Lung (tissue), 12 donors: ENCODE data around the gene CEACAM19. TPM values are rescaled to one million over a fixed set of nuclear protein-coding genes. Genes with fewer than 3 reads are reported as not detected.

ENCODE experiments used
- ATAC-seq: fragments of 200-7000 bp; cut with Tn5 transposase; one replicate; pipeline ENCODE4 v1.9.1; 2020; ENCODE audit warnings: moderate number of reproducible peaks; ENCODE audit not compliant: insufficient read depth, low FRiP score
- DNase-seq, 3 donors: peaks; one replicate each; pipeline ENCODE4 v3.0.0-alpha.2; 2013 to 2017
- H3K27ac ChIP-seq, 2 donors: one replicate each; pipeline ENCODE4 v1.5.1; 2013; ENCODE audit warnings: mild to moderate bottlenecking in 2 of 2, moderate library complexity in 2 of 2, control low read depth in 1 of 2, inconsistent platforms in 1 of 2, low read depth in 1 of 2, low read length in 1 of 2
- H3K27me3 ChIP-seq, 3 donors: one replicate each; pipeline ENCODE4 v1.5.1; 2013; ENCODE audit warnings: low read length in 2 of 3; ENCODE audit not compliant: control insufficient read depth in 3 of 3, insufficient read depth in 3 of 3
- H3K36me3 ChIP-seq, 4 donors: one replicate each; pipeline ENCODE4 v1.5.1; 2013; ENCODE audit warnings: low read length in 4 of 4, mild to moderate bottlenecking in 1 of 4, moderate library complexity in 1 of 4; ENCODE audit not compliant: control insufficient read depth in 4 of 4, insufficient read depth in 4 of 4
- H3K4me1 ChIP-seq, 5 donors: one replicate each; pipeline ENCODE4 v1.5.1; 2013; ENCODE audit warnings: low read length in 5 of 5, mild to moderate bottlenecking in 2 of 5, moderate library complexity in 1 of 5; ENCODE audit not compliant: control insufficient read depth in 5 of 5, insufficient read depth in 5 of 5
- H3K4me3 ChIP-seq: one replicate; pipeline ENCODE4 v1.5.1; 2013; ENCODE audit warnings: mild to moderate bottlenecking, control low read depth, moderate library complexity
- H3K9ac ChIP-seq, 2 donors: one replicate each; pipeline ENCODE4 v1.5.1; 2013; ENCODE audit warnings: low read length in 2 of 2, control low read depth in 1 of 2; ENCODE audit not compliant: insufficient read depth in 1 of 2
- H3K9me3 ChIP-seq, 4 donors: one replicate each; pipeline ENCODE4 v1.5.1; 2013; ENCODE audit warnings: low read length in 3 of 4, mild to moderate bottlenecking in 1 of 4, moderate library complexity in 1 of 4; ENCODE audit not compliant: control insufficient read depth in 4 of 4, insufficient read depth in 3 of 4
- CTCF ChIP-seq: IDR thresholded peaks from 2 replicates; pipeline ENCODE4 v1.5.1; 2012; ENCODE audit warnings: mild to moderate bottlenecking; ENCODE audit errors: control extremely low read depth, extremely low read depth
- WGBS, 2 donors: extraction: QIAGEN DNeasy Blood & Tissue Kit; methylation state at CpG; one replicate each; pipeline ENCODE4 v1.1.7; 2013; 5-methylcytosine and 5-hydroxymethylcytosine counted together
- polyA plus RNA-seq, 2 donors: library from polyadenylated mRNA; stranded (reverse); fragments of 200-250 nt; gene quantifications; one replicate each; pipeline ENCODE4 v1.2.1, GENCODE V29; 2013
- total RNA-seq, 2 donors: library from RNA; depleted of rRNA in 1 of 2; stranded (reverse); fragments of >200 nt in 1 of 2; gene quantifications; one replicate each; pipeline ENCODE4 v1.2.1, GENCODE V29; 2014 to 2021
- donor health status: control.
- donor health status: control.
- donor health status: Bipolar disorder and iron deficiency.
- donor health status: healthy.
- donor health status: DM: yes; HTN: yes; CAD: no.

The CEACAM19 gene
- total and polyA plus RNA-seq, 4 donors, result 2.3 to 8.3 (median 4.4) TPM

GRCh38 chr19:44663996-44664395 is 7.3 kb upstream of the CEACAM19 start:
- ATAC-seq, result no peak
- Histone ChIP-seq H3K36me3 (peaks cover 11 to 37% (median 21%) of the 10 kb centered on the region in 4 donors), H3K4me1 (peaks cover 0 to 10% (median 3%) of the 10 kb centered on the region in 5 donors), H3K9me3 (no peaks in the 10 kb centered on the region), H3K4me3 (no peak overlapping the region), H3K27me3 (no peaks in the 10 kb centered on the region), H3K27ac (no peak overlapping the region), H3K9ac (no peak overlapping the region)
- WGBS, 2 donors, result 97 to 98% methylated on average over 5 of the region's 5 CpGs
- TF ChIP-seq CTCF, result no peak
- DNase-seq, result no peak

GRCh38 chr19:44664976-44665375 is 6.3 kb upstream of the CEACAM19 start:
- no peak overlapping the region for H3K9ac ChIP-seq
- DNase-seq, result no peak
- no peak overlapping the region for H3K27ac ChIP-seq
- no peaks in the 10 kb centered on the region for H3K9me3 ChIP-seq
- ATAC-seq, result no peak
- no peak for TF ChIP-seq CTCF
- WGBS, 2 donors, result 92 to 96% methylated on average over 10 of the region's 10 CpGs
- H3K4me1 ChIP-seq, result peaks cover 0 to 10% (median 3%) of the 10 kb centered on the region in 5 donors
- peaks cover 11 to 28% (median 15%) of the 10 kb centered on the region in 4 donors for H3K36me3 ChIP-seq
- no peak overlapping the region for H3K4me3 ChIP-seq
- no peaks in the 10 kb centered on the region for H3K27me3 ChIP-seq

- Histone ChIP-seq H3K27ac (peak overlapping the region in 1 of 2 donors; percentile 35), H3K4me1 (peaks cover 0 to 10% (median 3%) of the 10 kb centered on the region in 5 donors), H3K36me3 (peaks cover 3 to 19% (median 5%) of the 10 kb centered on the region in 4 donors), H3K9ac (no peak overlapping the region), H3K27me3 (no peaks in the 10 kb centered on the region), H3K9me3 (no peaks in the 10 kb centered on the region), H3K4me3 (no peak overlapping the region)
- no peak for TF ChIP-seq CTCF
- DNase-seq, result no peak
- no peak for ATAC-seq
- WGBS, 2 donors, result 83 to 89% methylated on average over 7 of the region's 7 CpGs
Observed at GRCh38 chr19:44666852-44667556, 4.3 kb upstream of the CEACAM19 start.
